DMS53 (cell line): Measurements from ENCODE around the gene TFB2M.

Source experiments
- DNase-seq: peaks from one replicate; lab custom pipeline; 2025; lab: John Stamatoyannopoulos, UW

Gene TFB2M

GRCh38 chr1:246513041-246513440 is 53.0 kb downstream of the TFB2M start:
- no peak for DNase-seq

- DNase-seq = no peak
Measured at GRCh38 chr1:246512635-246513034, 53.4 kb downstream of the TFB2M start.

GRCh38 chr1:246512230-246512629 is 53.8 kb downstream of the TFB2M start:
- DNase-seq = no peak

- no peak for DNase-seq
Measured at GRCh38 chr1:246511203-246511602, 54.9 kb downstream of the TFB2M start.

- DNase-seq = no peak
Measured at GRCh38 chr1:246510147-246511030, 55.7 kb downstream of the TFB2M start.

- peak; percentile 25 for DNase-seq
Measured at GRCh38 chr1:246508897-246509688, 57.0 kb downstream of the TFB2M start.

GRCh38 chr1:246506674-246507481 is 59.2 kb downstream of the TFB2M start, which contains the start of gene SMYD3:
SMYD3 (minus strand) TSS chr1:246507279.
- peak; percentile 90 for DNase-seq

GRCh38 chr1:246506367-246506673 is 59.7 kb downstream of the TFB2M start:
- DNase-seq = peak; percentile 39

GRCh38 chr1:246503341-246503740 is 62.7 kb downstream of the TFB2M start:
- DNase-seq = peak; percentile 71

- peak; percentile 83 for DNase-seq
Measured at GRCh38 chr1:246497331-246497915, 68.6 kb downstream of the TFB2M start.

GRCh38 chr1:246492611-246493245 is 73.3 kb downstream of the TFB2M start:
- DNase-seq = peak; percentile 85

- no peak for DNase-seq
Measured at GRCh38 chr1:246491551-246492053, 74.5 kb downstream of the TFB2M start.
